Transverse colon (tissue), 4 donors: Measurements from ENCODE around the gene RRP12. TPM values are rescaled to one million over a fixed set of nuclear protein-coding genes. Genes with fewer than 3 reads are reported as not detected.

Source experiments
- DNase-seq: peaks from one replicate; pipeline ENCODE4 v3.0.0-alpha.2; 2019
- H3K27ac ChIP-seq, 4 donors: fragments of 200-600 bp; sonication (generic); 2 replicates each; pipeline ENCODE4 v1.5.1; 2016 to 2018; ENCODE audit warnings: inconsistent platforms in 4 of 4
- H3K27me3 ChIP-seq: fragments of 200-600 bp; sonication (generic); 2 replicates; pipeline ENCODE4 v1.5.1; 2017; ENCODE audit warnings: inconsistent platforms
- H3K36me3 ChIP-seq, 4 donors: fragments of 200-600 bp; sonication (generic); 2 replicates each; pipeline ENCODE4 v1.5.1; 2017 to 2019; ENCODE audit warnings: inconsistent platforms in 4 of 4
- H3K4me1 ChIP-seq, 4 donors: fragments of 200-600 bp; sonication (generic); 2 replicates each; pipeline ENCODE4 v1.5.1; 2017 to 2020; ENCODE audit warnings: inconsistent platforms in 4 of 4
- H3K4me3 ChIP-seq, 4 donors: fragments of 200-600 bp; sonication (generic); 1 replicate in 1 of 4; 2 replicates in 3 of 4; pipeline versions ENCODE4 v1.5.1 to v1.6.1; 2017 to 2019; ENCODE audit warnings: inconsistent platforms in 4 of 4
- H3K9me3 ChIP-seq, 2 donors: fragments of 200-600 bp; sonication (generic); 2 replicates each; pipeline ENCODE4 v1.5.1; 2017 to 2019; ENCODE audit warnings: inconsistent platforms in 2 of 2
- EP300 ChIP-seq: sonication (generic); formaldehyde crosslinking; IDR thresholded peaks from one replicate; pipeline ENCODE4 v1.6.1; 2017; ENCODE audit warnings: antibody characterized with exemption, low read depth
- POLR2A ChIP-seq: fragments of 450-650 bp; IDR thresholded peaks from one replicate; pipeline ENCODE4 v1.6.1; 2016; ENCODE audit warnings: antibody characterized with exemption, mild to moderate bottlenecking, moderate library complexity
- POLR2AphosphoS5 ChIP-seq, 3 donors: sonication (generic); formaldehyde crosslinking; IDR thresholded peaks; one replicate each; pipeline ENCODE4 v1.6.1; 2016; ENCODE audit warnings: antibody characterized with exemption in 3 of 3
- WGBS, 2 donors: methylation state at CpG; one replicate each; pipeline ENCODE4 v1.1.5; 2018; ENCODE audit warnings: low coverage in 1 of 2; 5-methylcytosine and 5-hydroxymethylcytosine counted together
- in situ Hi-C, 4 donors: fragments of 200-750 bp; cut with MboI; loops; one replicate each; pipeline versions ENCODE4 v1.15.0 to v1.15.1; 2017; ENCODE audit warnings: low sequenced_read_pairs in 3 of 4, low pct_ligation_motif_present in 1 of 4, low pct_unique_long_range_greater_than_20kb in 1 of 4
- intact Hi-C: fragments of 100-400 bp; cut with DNase I; formaldehyde crosslinking; loops from one replicate; pipeline ENCODE4 v1.15.1; 2023; ENCODE audit warnings: low total_unique reads
- total RNA-seq, 4 donors: library from RNA; depleted of rRNA; stranded (reverse); fragments of >200 nt; gene quantifications; one replicate each; pipeline ENCODE4 v1.1.0, GENCODE V29; 2016
- TF ChIP-seq, protein P1 (sequence below), 5 experiments: fragments of 200-600 bp in 3 of 5; fragments of 450-650 bp in 2 of 5; sonication (generic) in 3 of 5; IDR thresholded peaks; 1 replicate in 2 of 5; 2 replicates in 3 of 5; pipeline ENCODE4 v1.5.1; 2016 to 2017; ENCODE audit warnings: antibody characterized with exemption in 5 of 5, inconsistent platforms in 3 of 5, mild to moderate bottlenecking in 2 of 5, moderate library complexity in 1 of 5

Gene RRP12
- total RNA-seq, 4 donors from 2014 or later = 5.7 to 14.0 (median 11.5) TPM

GRCh38 chr10:97321032-97321803 is 79.9 kb downstream of the RRP12 start:
- no peaks in the 10 kb centered on the region for H3K36me3 ChIP-seq
- TF ChIP-seq POLR2A = peak; percentile 32
- no peak for TF ChIP-seq EP300
- peak in 1 of 3 donors; percentile 23 for TF ChIP-seq POLR2AphosphoS5 (IDR thresholded peaks at IDR 0.05)
- TF ChIP-seq, protein P1, sequence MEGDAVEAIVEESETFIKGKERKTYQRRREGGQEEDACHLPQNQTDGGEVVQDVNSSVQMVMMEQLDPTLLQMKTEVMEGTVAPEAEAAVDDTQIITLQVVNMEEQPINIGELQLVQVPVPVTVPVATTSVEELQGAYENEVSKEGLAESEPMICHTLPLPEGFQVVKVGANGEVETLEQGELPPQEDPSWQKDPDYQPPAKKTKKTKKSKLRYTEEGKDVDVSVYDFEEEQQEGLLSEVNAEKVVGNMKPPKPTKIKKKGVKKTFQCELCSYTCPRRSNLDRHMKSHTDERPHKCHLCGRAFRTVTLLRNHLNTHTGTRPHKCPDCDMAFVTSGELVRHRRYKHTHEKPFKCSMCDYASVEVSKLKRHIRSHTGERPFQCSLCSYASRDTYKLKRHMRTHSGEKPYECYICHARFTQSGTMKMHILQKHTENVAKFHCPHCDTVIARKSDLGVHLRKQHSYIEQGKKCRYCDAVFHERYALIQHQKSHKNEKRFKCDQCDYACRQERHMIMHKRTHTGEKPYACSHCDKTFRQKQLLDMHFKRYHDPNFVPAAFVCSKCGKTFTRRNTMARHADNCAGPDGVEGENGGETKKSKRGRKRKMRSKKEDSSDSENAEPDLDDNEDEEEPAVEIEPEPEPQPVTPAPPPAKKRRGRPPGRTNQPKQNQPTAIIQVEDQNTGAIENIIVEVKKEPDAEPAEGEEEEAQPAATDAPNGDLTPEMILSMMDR (IDR thresholded peaks at IDR 0.05) = no peak
- 34 to 89% methylated on average over 3 to 38 of the region's 38 CpGs for WGBS, 2 donors
- H3K9me3 ChIP-seq = no peaks in the 10 kb centered on the region
- peak; percentile 49 for DNase-seq
- intact Hi-C loops = no loop called here
- H3K27ac ChIP-seq = peak overlapping the region; percentile 92 to 98 (median 96)
- no peaks in the 10 kb centered on the region for H3K27me3 ChIP-seq
- H3K4me3 ChIP-seq = peak overlapping the region; percentile 72 to 84 (median 75)
- peaks cover 7 to 27% (median 21%) of the 10 kb centered on the region in 4 donors for H3K4me1 ChIP-seq
- in situ Hi-C loops = no loop called here

DNA sequence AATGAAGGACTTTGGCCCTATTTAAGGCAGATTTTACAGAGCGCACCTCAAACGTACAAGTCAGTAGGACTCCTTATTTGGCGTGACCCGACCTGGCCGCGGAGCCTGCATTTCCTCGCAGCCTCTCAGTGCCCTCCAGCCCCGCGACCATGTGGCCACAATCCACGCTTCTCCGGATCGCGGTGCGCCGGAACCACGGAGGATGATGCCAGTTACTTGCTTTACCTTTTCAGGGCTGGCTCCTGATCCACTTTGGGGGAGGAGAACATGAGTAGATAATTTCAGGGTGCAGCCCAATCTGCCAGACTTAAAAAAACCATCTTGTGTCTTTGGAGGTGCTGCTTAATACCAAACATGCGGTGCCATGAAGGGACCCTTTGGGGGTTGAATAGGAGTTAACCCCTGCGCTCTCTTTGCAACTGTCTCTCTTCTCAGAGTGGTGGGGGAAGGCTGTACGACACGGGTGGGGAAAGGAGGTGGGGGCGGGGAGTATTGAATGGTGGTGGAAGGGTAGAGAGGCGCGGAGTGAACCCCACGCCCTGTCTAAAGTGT is 80.6 kb downstream of the RRP12 start:
- Histone ChIP-seq H3K4me3 (peak overlapping the region; percentile 72 to 84 (median 75)), H3K9me3 (no peaks in the 10 kb centered on the region), H3K36me3 (no peaks in the 10 kb centered on the region), H3K27ac (peak overlapping the region; percentile 92 to 98 (median 96)), H3K27me3 (no peaks in the 10 kb centered on the region), H3K4me1 (peaks cover 7 to 27% (median 21%) of the 10 kb centered on the region in 4 donors)
- 18% methylated on average over 24 of the region's 24 CpGs; no CpG with 5 or more reads in 1 of the 2 donors for WGBS, 2 donors
- intact Hi-C loops (no loop called here), in situ Hi-C loops (no loop called here)
- DNase-seq = peak; percentile 32
- TF ChIP-seq, protein P1 (IDR thresholded peaks at IDR 0.05) = no peak
- no peak for TF ChIP-seq POLR2A
- TF ChIP-seq EP300 = no peak
- TF ChIP-seq POLR2AphosphoS5 (IDR thresholded peaks at IDR 0.05) = no peak

GRCh38 chr10:97319671-97320479 is 81.3 kb downstream of the RRP12 start:
- 1% methylated on average over 33 of the region's 83 CpGs; no CpG with 5 or more reads in 1 of the 2 donors for WGBS, 2 donors
- Histone ChIP-seq H3K36me3 (no peaks in the 10 kb centered on the region), H3K4me1 (peaks cover 7 to 27% (median 21%) of the 10 kb centered on the region in 4 donors), H3K9me3 (no peaks in the 10 kb centered on the region), H3K27me3 (no peaks in the 10 kb centered on the region), H3K4me3 (peak overlapping the region; percentile 72 to 84 (median 75)), H3K27ac (peak overlapping the region; percentile 92 to 98 (median 96))
- TF ChIP-seq POLR2A (peak; percentile 67), EP300 (no peak), POLR2AphosphoS5 (IDR thresholded peaks at IDR 0.05) (peak; percentile 43 to 72 (median 62))
- TF ChIP-seq, protein P1 (IDR thresholded peaks at IDR 0.05) = peak in 2 of 5 experiments; percentile 10 to 16
- intact Hi-C loops (no loop called here), in situ Hi-C loops (no loop called here)
- peak; percentile 74 for DNase-seq
